Tibial nerve (tissue), 4 donors: Measurements from ENCODE around the gene TRAP1.

Experiments
- CTCF ChIP-seq, 5 experiments: fragments of 200-600 bp in 3 of 5; fragments of 450-650 bp in 2 of 5; sonication (generic) in 3 of 5; IDR thresholded peaks; one replicate each; pipeline ENCODE4 v1.5.1; 2016 to 2019; ENCODE audit warnings: antibody characterized with exemption in 5 of 5, mild to moderate bottlenecking in 3 of 5, moderate library complexity in 2 of 5
- EP300 ChIP-seq, 2 donors: sonication (generic); formaldehyde crosslinking; IDR thresholded peaks; one replicate each; pipeline ENCODE4 v1.6.1; 2017; ENCODE audit warnings: antibody characterized with exemption in 2 of 2, mild to moderate bottlenecking in 1 of 2
- POLR2A ChIP-seq, 2 donors: fragments of 450-650 bp; IDR thresholded peaks; one replicate each; pipeline ENCODE4 v1.6.1; 2017; ENCODE audit warnings: antibody characterized with exemption in 2 of 2, mild to moderate bottlenecking in 2 of 2, moderate library complexity in 2 of 2

GRCh38 chr16:3665508-3665907 is 51.8 kb downstream of the TRAP1 start:
- TF ChIP-seq POLR2A (IDR thresholded peaks at IDR 0.05), result no peak
- TF ChIP-seq CTCF (IDR thresholded peaks at IDR 0.05), result no peak
- no peak for TF ChIP-seq EP300 (IDR thresholded peaks at IDR 0.05)
